H1 (cell line): ENCODE measurements around the gene RASSF3. TPM values are rescaled to one million over a fixed set of nuclear protein-coding genes. Genes with fewer than 3 reads are reported as not detected.

Experiments
- CTCF ChIA-PET: fragments of 300-600 bp; sonication (Branson Sonifier 250); formaldehyde crosslinking; loops from one replicate; lab custom pipeline; 2021; ENCODE audit not compliant: partially characterized antibody; lab: Charles Lee
- POLR2A ChIA-PET: fragments of 300-600 bp; sonication (Branson Sonifier 250); formaldehyde crosslinking; loops from one replicate; lab custom pipeline; 2021; ENCODE audit warnings: inconsistent platforms; ENCODE audit not compliant: partially characterized antibody; lab: Charles Lee
- DNase-seq, 2 experiments: peaks; one replicate each; pipeline versions ENCODE4 v3.0.0 to v3.0.0-alpha.2; 2010 to 2022; ENCODE audit warnings: low spot score in 2 of 2, low read depth in 1 of 2, mixed read lengths in 1 of 2
- FAIRE-seq: peaks from 2 replicates; lab custom pipeline; 2011; peaks lifted over from hg19 to GRCh38; lab: Jason Lieb, UNC
- H2AFZ ChIP-seq: 2 replicates; pipeline ENCODE4 v1.8.1; 2012; ENCODE audit warnings: low read length, inconsistent platforms
- H2AK5ac ChIP-seq: 2 replicates; pipeline ENCODE4 v1.6.1; 2013; ENCODE audit warnings: low read depth, low read length
- H2BK120ac ChIP-seq: replicated peaks from 2 replicates; pipeline ENCODE3; 2013; ENCODE audit warnings: low read depth, low read length, inconsistent platforms
- H2BK12ac ChIP-seq: 2 replicates; pipeline ENCODE4 v1.6.1; 2013; ENCODE audit warnings: low read depth, low read length
- H2BK15ac ChIP-seq: 2 replicates; pipeline ENCODE4 v1.6.1; 2013; ENCODE audit warnings: low read length
- H2BK20ac ChIP-seq: 2 replicates; pipeline ENCODE4 v1.6.1; 2013; ENCODE audit warnings: low read length
- H2BK5ac ChIP-seq: 2 replicates; pipeline ENCODE4 v1.6.1; 2013; ENCODE audit warnings: low read depth, low read length
- H3K14ac ChIP-seq: 2 replicates; pipeline ENCODE4 v1.6.1; 2013; ENCODE audit warnings: inconsistent platforms; ENCODE audit not compliant: insufficient read length
- H3K18ac ChIP-seq: 2 replicates; pipeline ENCODE4 v1.6.1; 2013; ENCODE audit warnings: low read length; ENCODE audit errors: extremely low read depth
- H3K23ac ChIP-seq: 2 replicates; pipeline ENCODE4 v1.6.1; 2013; ENCODE audit warnings: inconsistent platforms; ENCODE audit not compliant: insufficient read length
- H3K23me2 ChIP-seq: 2 replicates; pipeline ENCODE4 v1.6.1; 2013; ENCODE audit warnings: low read depth, low read length
- H3K27ac ChIP-seq: 2 replicates; pipeline ENCODE4 v1.6.1; 2011; ENCODE audit warnings: low read depth, low read length, inconsistent platforms
- H3K27me3 ChIP-seq, 4 experiments: replicated peaks in 1 of 4; 1 replicate in 1 of 4; 2 replicates in 3 of 4; pipeline versions ENCODE4 v1.6.1 to v1.8.1; 2011 to 2013; ENCODE audit warnings: low read length in 3 of 4, mild to moderate bottlenecking in 3 of 4, inconsistent platforms in 2 of 4, mixed read lengths in 2 of 4, moderate library complexity in 1 of 4; ENCODE audit not compliant: control insufficient read depth in 3 of 4, insufficient read depth in 3 of 4; ENCODE audit errors: extremely low read depth in 1 of 4
- H3K36me3 ChIP-seq, 4 experiments: 2 replicates each; pipeline versions ENCODE4 v1.6.1 to v1.8.1; 2011 to 2013; ENCODE audit warnings: mild to moderate bottlenecking in 4 of 4, low read length in 3 of 4, moderate library complexity in 2 of 4, control low read depth in 1 of 4, inconsistent platforms in 1 of 4; ENCODE audit not compliant: insufficient read depth in 4 of 4, control insufficient read depth in 2 of 4
- H3K4ac ChIP-seq: replicated peaks from 2 replicates; pipeline ENCODE3; 2013; ENCODE audit warnings: low read length, low read depth, mixed read lengths, inconsistent platforms; ENCODE audit not compliant: insufficient read length
- H3K4me1 ChIP-seq, 4 experiments: replicated peaks in 1 of 4; 1 replicate in 1 of 4; 2 replicates in 3 of 4; pipeline versions ENCODE4 v1.6.1 to v1.8.1; 2011 to 2013; ENCODE audit warnings: low read length in 3 of 4, inconsistent platforms in 2 of 4, mixed read lengths in 1 of 4; ENCODE audit not compliant: insufficient read depth in 4 of 4, control insufficient read depth in 3 of 4
- H3K4me2 ChIP-seq, 2 experiments: 2 replicates each; pipeline versions ENCODE4 v1.6.1 to v1.8.1; 2011 to 2013; ENCODE audit warnings: low read depth in 2 of 2, low read length in 2 of 2, control low read depth in 1 of 2, inconsistent platforms in 1 of 2, mild to moderate bottlenecking in 1 of 2; ENCODE audit not compliant: insufficient read depth in 1 of 2
- H3K4me3 ChIP-seq, 4 experiments: fragments of 200-600, 300-600 bp in 1 of 4; sonication (generic), shearing (Covaris generic), sonication (Bioruptor Twin) in 1 of 4; 2 replicates each; pipeline versions ENCODE4 v1.5.1 to v1.8.1; 2011 to 2016; ENCODE audit warnings: low read length in 4 of 4, low read depth in 3 of 4, control low read depth in 2 of 4, inconsistent platforms in 2 of 4, mild to moderate bottlenecking in 2 of 4, mixed read lengths in 1 of 4, moderate library complexity in 1 of 4; ENCODE audit not compliant: insufficient read depth in 2 of 4; ENCODE audit errors: extremely low read depth in 1 of 4
- H3K56ac ChIP-seq: replicated peaks from 2 replicates; pipeline ENCODE3; 2013; ENCODE audit warnings: low read depth, mild to moderate bottlenecking, mixed read lengths, low read length, inconsistent platforms; ENCODE audit not compliant: insufficient read length
- H3K79me1 ChIP-seq: 2 replicates; pipeline ENCODE4 v1.6.1; 2013; ENCODE audit warnings: low read depth, low read length, control low read depth
- H3K79me2 ChIP-seq, 2 experiments: 2 replicates each; pipeline versions ENCODE4 v1.6.1 to v1.8.1; 2012 to 2013; ENCODE audit warnings: low read length in 2 of 2, mild to moderate bottlenecking in 2 of 2, inconsistent platforms in 1 of 2; ENCODE audit not compliant: insufficient read depth in 2 of 2, control insufficient read depth in 1 of 2
- H3K9ac ChIP-seq, 4 experiments: replicated peaks in 1 of 4; 1 replicate in 1 of 4; 2 replicates in 3 of 4; pipeline versions ENCODE4 v1.6.1 to v1.8.1; 2011 to 2013; ENCODE audit warnings: low read depth in 3 of 4, low read length in 3 of 4, control low read depth in 2 of 4, mild to moderate bottlenecking in 2 of 4, moderate library complexity in 2 of 4, inconsistent platforms in 1 of 4; ENCODE audit errors: extremely low read depth in 1 of 4
- H3K9me3 ChIP-seq, 2 experiments: 2 replicates each; pipeline versions ENCODE4 v1.6.1 to v1.8.1; 2012 to 2013; ENCODE audit warnings: mild to moderate bottlenecking in 2 of 2, moderate library complexity in 2 of 2, control low read depth in 1 of 2, inconsistent platforms in 1 of 2, low read depth in 1 of 2, low read length in 1 of 2, mixed read lengths in 1 of 2; ENCODE audit not compliant: insufficient read depth in 2 of 2
- H4K20me1 ChIP-seq, 2 experiments: replicated peaks in 1 of 2; 2 replicates each; pipeline versions ENCODE3 to v1.8.1; 2011 to 2013; ENCODE audit warnings: inconsistent platforms in 2 of 2, low read length in 2 of 2, mild to moderate bottlenecking in 1 of 2; ENCODE audit not compliant: insufficient read depth in 2 of 2, control insufficient read depth in 1 of 2
- H4K5ac ChIP-seq: 2 replicates; pipeline ENCODE4 v1.6.1; 2013; ENCODE audit warnings: low read length, low read depth, mixed read lengths, inconsistent platforms; ENCODE audit not compliant: insufficient read length
- H4K8ac ChIP-seq: 2 replicates; pipeline ENCODE4 v1.8.0; 2013; ENCODE audit warnings: mild to moderate bottlenecking, moderate library complexity, low read length, inconsistent platforms; ENCODE audit not compliant: insufficient read depth; ENCODE audit errors: extremely low read depth
- H4K91ac ChIP-seq: replicated peaks from 2 replicates; pipeline ENCODE3; 2013; ENCODE audit warnings: low read length, mixed read lengths, inconsistent platforms; ENCODE audit not compliant: insufficient read length
- ATF3 ChIP-seq: IDR thresholded peaks from 2 replicates; pipeline ENCODE4 v1.6.1; 2011; ENCODE audit warnings: low read depth, mild to moderate bottlenecking, low read length; ENCODE audit not compliant: insufficient read depth
- BACH1 ChIP-seq: IDR thresholded peaks from 2 replicates; pipeline ENCODE4 v1.6.1; 2012; ENCODE audit warnings: low read length, improper control_type of control experiment
- CEBPB ChIP-seq: IDR thresholded peaks from 2 replicates; pipeline ENCODE4 v1.6.1; 2012; ENCODE audit warnings: low read depth, low read length
- EZH2 ChIP-seq: fragments of 200-600 bp; sonication (generic); IDR thresholded peaks from 2 replicates; pipeline ENCODE4 v1.7.1; 2012; ENCODE audit warnings: low read depth, mild to moderate bottlenecking, moderate library complexity, low read length, inconsistent platforms; ENCODE audit not compliant: severe bottlenecking
- GTF2F1 ChIP-seq: IDR thresholded peaks from 2 replicates; pipeline ENCODE4 v1.6.1; 2012; ENCODE audit warnings: low read depth, low read length, improper control_type of control experiment, borderline replicate concordance
- HDAC6 ChIP-seq: IDR thresholded peaks from one replicate; pipeline ENCODE4 v1.7.1; 2012; ENCODE audit warnings: low read depth, mild to moderate bottlenecking, inconsistent platforms, low read length, moderate library complexity
- NANOG ChIP-seq: IDR thresholded peaks from 2 replicates; pipeline ENCODE4 v1.6.1; 2011; ENCODE audit warnings: low read length, low read depth, mild to moderate bottlenecking, inconsistent platforms; ENCODE audit not compliant: insufficient read depth, poor library complexity, severe bottlenecking
- PHF8 ChIP-seq: fragments of 200-600 bp; sonication (generic); conservative IDR thresholded peaks from 2 replicates; pipeline ENCODE4 v1.7.1; 2012; ENCODE audit warnings: low read depth, mild to moderate bottlenecking, inconsistent platforms, low read length, moderate library complexity
- RNF2 ChIP-seq: fragments of 200-900, 300-1000 bp; sonication (generic); IDR thresholded peaks from 2 replicates; pipeline ENCODE4 v1.7.1; 2016; ENCODE audit warnings: borderline replicate concordance, low read depth, mild to moderate bottlenecking, antibody characterized with exemption, low read length; ENCODE audit not compliant: poor library complexity, severe bottlenecking; ENCODE audit errors: missing control alignments
- SIX5 ChIP-seq: IDR thresholded peaks from 2 replicates; pipeline ENCODE4 v1.6.1; 2011; ENCODE audit warnings: mild to moderate bottlenecking, low read depth, low read length
- SP2 ChIP-seq: IDR thresholded peaks from 2 replicates; pipeline ENCODE4 v1.6.1; 2012; ENCODE audit warnings: mild to moderate bottlenecking, low read length, inconsistent platforms
- TCF12 ChIP-seq: IDR thresholded peaks from 2 replicates; pipeline ENCODE4 v1.6.1; 2011; ENCODE audit warnings: low read depth, mild to moderate bottlenecking, low read length
- YY1 ChIP-seq: IDR thresholded peaks from 2 replicates; pipeline ENCODE4 v1.6.1; 2011; ENCODE audit warnings: low read depth, mild to moderate bottlenecking, low read length
- ZNF274 ChIP-seq: IDR thresholded peaks from 2 replicates; pipeline ENCODE4 v1.7.0; 2012; ENCODE audit warnings: low read length, borderline replicate concordance; ENCODE audit errors: extremely low read depth
- WGBS, 2 experiments: shearing (Covaris generic) in 1 of 2; methylation state at CpG; one replicate each; pipeline versions ENCODE4 v1.1.6 to v1.1.7; 2013 to 2015; ENCODE audit warnings: low lambda C conversion rate in 2 of 2, mixed read lengths in 2 of 2, inconsistent platforms in 1 of 2, low coverage in 1 of 2, missing lambda C conversion rate in 1 of 2; ENCODE audit not compliant: insufficient replicate concordance in 2 of 2, insufficient coverage in 1 of 2, insufficient read length in 1 of 2; ENCODE audit errors: extremely low coverage in 1 of 2, missing lambda C conversion rate in 1 of 2; 5-methylcytosine and 5-hydroxymethylcytosine counted together
- polyA plus RNA-seq, 7 experiments: library from polyadenylated mRNA; depleted of rRNA in 3 of 7; stranded (reverse) in 5 of 7; unstranded in 2 of 7; fragments of >200 nt in 5 of 7; fragments of 200-250 nt in 2 of 7; gene quantifications; 1 replicate in 5 of 7; 2 replicates in 1 of 7; 4 replicates in 1 of 7; pipeline versions ENCODE4 v1.2.1 to v1.2.3, GENCODE V29; 2011 to 2013; ENCODE audit warnings: missing spikeins in 2 of 7, mixed read lengths in 2 of 7
- total RNA-seq: library from RNA; stranded (reverse); fragmentation: NEBNext Ultra II Directional; extraction: Animal tissue kit (Norgen Biotek cat#: 25700); gene quantifications from 2 replicates; pipeline ENCODE4 v1.2.1, GENCODE V29; 2021

The RASSF3 gene
- total and polyA plus RNA-seq, 2 of the 8 experiments (the other 6 are each of a cell fraction or from before 2014, with no cell fraction given): 19.1 to 64.3 TPM

- Histone ChIP-seq H3K79me2 (no peaks in the 10 kb centered on the region), H3K23me2 (no peaks in the 10 kb centered on the region), H3K4ac (no peak overlapping the region), H2BK5ac (no peak overlapping the region), H4K5ac (no peak overlapping the region), H3K4me1 (peaks cover 0 to 4% (median 2%) of the 10 kb centered on the region in 4 experiments; a peak in 2 of 7 replicates), H3K4me2 (no peak overlapping the region), H3K56ac (no peak overlapping the region), H3K18ac (no peak overlapping the region), H4K8ac (no peak overlapping the region), H3K9me3 (no peaks in the 10 kb centered on the region), H3K36me3 (no peaks in the 10 kb centered on the region), H2AFZ (no peak overlapping the region), H4K20me1 (no peaks in the 10 kb centered on the region), H3K27ac (no peak overlapping the region; the same call in 1 of the 2 replicates), H3K9ac (no peak overlapping the region), H4K91ac (no peak overlapping the region), H2BK20ac (no peak overlapping the region), H3K23ac (no peak overlapping the region), H2BK12ac (no peak overlapping the region), H2AK5ac (no peak overlapping the region), H2BK15ac (no peak overlapping the region), H3K14ac (no peak overlapping the region), H3K4me3 (no peak overlapping the region), H3K27me3 (no peaks in the 10 kb centered on the region), H3K79me1 (no peaks in the 10 kb centered on the region), H2BK120ac (no peak overlapping the region)
- 85% methylated on average over 2 of the region's 2 CpGs; no CpG with 5 or more reads in 1 of the 2 experiments for WGBS, 2 experiments
- ChIA-PET CTCF (interaction anchor here (0.5 to 1.5 kb wide), 6 partner anchors 9 to 117 kb away, joined by 3 to 5 read pairs (median 4); no protein-coding TSS in a partner anchor), POLR2A (interaction anchor here (1.0 kb wide), 1 partner anchor 10 kb away, joined by 3 read pairs; no protein-coding TSS in a partner anchor)
- FAIRE-seq (no peak), DNase-seq (no peak)
- TF ChIP-seq HDAC6 (no peak), NANOG (no peak), BACH1 (no peak), CEBPB (no peak), RNF2 (no peak), SP2 (no peak), GTF2F1 (no peak), ATF3 (no peak), YY1 (no peak), EZH2 (no peak), TCF12 (no peak), SIX5 (no peak), PHF8 (no peak), ZNF274 (no peak)
These were observed 29.6 kb upstream of the RASSF3 start for GRCh38 chr12:64580681-64581080.
